ENCODE data around the gene OCIAD2. TPM values are rescaled to one million over a fixed set of nuclear protein-coding genes. Genes with fewer than 3 reads are reported as not detected.
"Not testable (repeated sequence)": the region's sequence is repeated elsewhere in the genome, so short reads cannot be mapped to it uniquely, and the experiment has no call there.

Gene OCIAD2
- polyA plus RNA-seq, 1 experiment, result 55.0 TPM

GRCh38 chr4:48899432-48899749 is 7.2 kb downstream of the OCIAD2 start:
- no peak overlapping the region for H3K4me3 ChIP-seq (ENCODE audit: low read depth, low read length)
- CTCF ChIA-PET, result no interaction called here
- no peaks in the 10 kb centered on the region for H3K27me3 ChIP-seq (ENCODE audit: control insufficient read depth, insufficient read depth, low read length)
- H3K9me3 ChIP-seq (ENCODE audit: control insufficient read depth, insufficient read depth, low read length), result no peaks in the 10 kb centered on the region
- TF ChIP-seq CTCF (IDR thresholded peaks at IDR 0.05; ENCODE audit: low read depth, low read length), result no peak
- POLR2A ChIA-PET, result no interaction called here
- no peak overlapping the region for H3K27ac ChIP-seq (ENCODE audit: low read depth, low read length)
- DNase-seq (ENCODE audit: low read depth, low spot score), result no peak

DNA sequence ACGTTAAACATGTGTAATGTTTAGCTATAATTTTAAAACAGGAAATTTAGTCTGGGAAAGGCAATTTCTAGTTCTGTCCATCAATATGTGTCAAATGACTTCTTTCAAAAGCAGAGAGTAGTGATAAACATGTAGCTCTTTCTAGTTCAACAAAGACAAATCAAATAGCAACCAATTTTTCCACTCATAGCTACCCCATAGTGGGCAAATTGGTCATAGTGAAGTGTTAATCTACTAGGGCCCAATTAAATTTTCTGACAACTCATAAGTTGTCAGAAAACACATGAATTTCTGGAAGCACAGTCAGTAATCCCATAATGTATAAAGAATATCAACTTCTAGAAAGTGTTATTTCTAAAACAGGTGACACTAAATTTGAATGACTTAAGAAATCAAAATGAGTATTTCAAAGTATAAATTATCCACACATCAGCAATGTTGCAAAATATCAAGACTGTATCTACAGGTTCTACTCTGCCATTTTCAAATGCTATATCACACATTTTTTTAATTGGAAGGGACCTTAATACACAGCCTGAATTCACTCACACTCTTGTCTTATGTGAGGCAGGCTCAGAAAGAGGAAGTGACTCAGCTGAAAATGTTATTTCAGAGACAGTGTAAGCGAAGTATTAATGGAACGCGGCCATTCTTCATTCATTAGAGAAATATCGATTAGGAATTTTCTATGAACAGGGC is 7.7 kb downstream of the OCIAD2 start:
- Histone ChIP-seq H3K9me3 (ENCODE audit: control insufficient read depth, insufficient read depth, low read length) (no peaks in the 10 kb centered on the region), H3K27me3 (ENCODE audit: control insufficient read depth, insufficient read depth, low read length) (no peaks in the 10 kb centered on the region), H3K27ac (ENCODE audit: low read depth, low read length) (no peak overlapping the region), H3K4me3 (ENCODE audit: low read depth, low read length) (no peak overlapping the region)
- POLR2A ChIA-PET, result no interaction called here
- no peak for TF ChIP-seq CTCF (IDR thresholded peaks at IDR 0.05; ENCODE audit: low read depth, low read length)
- CTCF ChIA-PET, result interaction anchor here (0.8 to 0.9 kb wide), 2 partner anchors 64 to 65 kb away, joined by 3 to 4 read pairs; no protein-coding TSS in a partner anchor
- no peak for DNase-seq (ENCODE audit: low read depth, low spot score)

- POLR2A ChIA-PET, result no interaction called here
- no peak overlapping the region for H3K4me3 ChIP-seq (ENCODE audit: low read depth, low read length)
- CTCF ChIA-PET, result no interaction called here
Observed at GRCh38 chr4:48896845-48897244, 9.7 kb downstream of the OCIAD2 start.

DNA sequence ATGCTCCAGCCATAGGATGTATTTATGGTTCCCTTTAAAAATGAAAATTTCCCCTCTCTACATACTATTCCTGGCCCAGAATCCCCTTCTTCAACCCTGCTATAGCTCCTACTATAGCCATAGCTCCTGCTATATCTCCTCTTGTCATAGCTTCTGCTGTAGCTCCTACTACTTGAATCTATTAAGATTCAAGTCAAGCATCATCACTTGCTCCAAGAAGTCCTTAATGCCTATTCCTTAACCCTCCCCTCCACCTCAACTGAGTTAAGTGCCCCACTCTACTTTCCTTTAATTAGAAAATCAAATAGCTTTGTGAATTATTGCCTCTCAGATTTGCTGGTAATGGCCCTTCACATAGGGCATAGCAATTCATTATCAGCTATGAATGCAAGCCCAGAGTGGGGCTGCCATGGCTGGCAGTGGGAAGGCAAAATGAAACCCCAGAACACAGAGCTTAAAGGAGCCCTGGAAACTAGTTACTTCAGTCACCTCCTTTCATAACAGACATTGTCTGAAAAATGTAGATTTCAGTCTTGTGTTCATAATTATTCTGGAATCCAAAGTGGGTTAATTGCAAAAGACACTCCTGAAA is 15.4 kb downstream of the OCIAD2 start:
- POLR2A ChIA-PET, result no interaction called here
- Histone ChIP-seq H3K4me3 (ENCODE audit: low read depth, low read length) (no peak overlapping the region), H3K27ac (ENCODE audit: low read depth, low read length) (no peak overlapping the region), H3K9me3 (ENCODE audit: control insufficient read depth, insufficient read depth, low read length) (no peaks in the 10 kb centered on the region), H3K27me3 (ENCODE audit: control insufficient read depth, insufficient read depth, low read length) (no peaks in the 10 kb centered on the region)
- no peak for DNase-seq (ENCODE audit: low read depth, low spot score)
- CTCF ChIA-PET, result no interaction called here
- TF ChIP-seq CTCF (IDR thresholded peaks at IDR 0.05; ENCODE audit: low read depth, low read length), result no peak

More at GRCh38 chr4:48896845-48897244, 9.7 kb downstream of the OCIAD2 start:
- no peak for DNase-seq (ENCODE audit: low read depth, low spot score)
- Histone ChIP-seq H3K9me3 (ENCODE audit: control insufficient read depth, insufficient read depth, low read length) (no peaks in the 10 kb centered on the region), H3K27ac (ENCODE audit: low read depth, low read length) (no peak overlapping the region), H3K27me3 (ENCODE audit: control insufficient read depth, insufficient read depth, low read length) (no peaks in the 10 kb centered on the region)
- no peak for TF ChIP-seq CTCF (IDR thresholded peaks at IDR 0.05; ENCODE audit: low read depth, low read length)

DNA sequence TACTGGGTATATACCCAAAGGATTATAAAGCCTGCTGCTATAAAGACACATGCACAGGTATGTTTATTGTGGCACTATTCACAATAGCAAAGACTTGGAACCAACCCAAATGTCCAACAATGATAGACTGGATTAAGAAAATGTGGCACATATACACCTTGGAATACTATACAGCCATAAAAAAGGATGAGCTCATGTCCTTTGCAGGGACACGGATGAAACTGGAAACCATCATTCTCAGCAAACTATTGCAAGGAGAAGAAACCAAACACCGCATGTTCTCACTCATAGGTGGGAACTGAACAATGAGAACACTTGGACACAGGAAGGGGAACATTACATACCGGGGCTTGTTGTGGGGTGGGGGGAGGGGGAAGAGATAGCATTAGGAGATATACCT is 16.8 kb downstream of the OCIAD2 start:
- CTCF ChIA-PET; H3K27ac ChIP-seq (ENCODE audit: low read depth, low read length); H3K9me3 ChIP-seq (ENCODE audit: control insufficient read depth, insufficient read depth, low read length); POLR2A ChIA-PET; H3K4me3 ChIP-seq (ENCODE audit: low read depth, low read length); H3K27me3 ChIP-seq (ENCODE audit: control insufficient read depth, insufficient read depth, low read length); DNase-seq (ENCODE audit: low read depth, low spot score): not testable (repeated sequence)

GRCh38 chr4:48881646-48882045 is 24.9 kb downstream of the OCIAD2 start:
- DNase-seq (ENCODE audit: low read depth, low spot score); H3K4me3 ChIP-seq (ENCODE audit: low read depth, low read length); H3K9me3 ChIP-seq (ENCODE audit: control insufficient read depth, insufficient read depth, low read length); H3K27me3 ChIP-seq (ENCODE audit: control insufficient read depth, insufficient read depth, low read length); CTCF ChIA-PET; POLR2A ChIA-PET; H3K27ac ChIP-seq (ENCODE audit: low read depth, low read length): not testable (repeated sequence)
